Right forelimb (tissue), 1 donor: Measurements from ENCODE around the gene GHSR.
A peak's percentile ranks its signal among the peaks of the same experiment; 100 is the strongest.

Experiments
- DNase-seq: peaks from one replicate; pipeline ENCODE4 v3.0.0-alpha.2; 2018

GHSR gene

GRCh38 chr3:172447611-172448579 is at the start of gene GHSR:
TSS of gene GHSR (minus strand) at chr3:172448456. CDS start at chr3:172448413, 43 bp downstream.
- no peak for DNase-seq

GRCh38 chr3:172490198-172490669 is 42.0 kb upstream of the GHSR start:
- peak; percentile 74 for DNase-seq

GRCh38 chr3:172478116-172478515 is 29.9 kb upstream of the GHSR start:
- no peak for DNase-seq

- no peak for DNase-seq
Measured at GRCh38 chr3:172476347-172476746, 28.1 kb upstream of the GHSR start.

GRCh38 chr3:172475703-172476102 is 27.4 kb upstream of the GHSR start:
- no peak for DNase-seq

GRCh38 chr3:172471903-172472302 is 23.6 kb upstream of the GHSR start:
- DNase-seq: no peak

- no peak for DNase-seq
Measured at GRCh38 chr3:172470588-172470987, 22.3 kb upstream of the GHSR start.

- no peak for DNase-seq
Measured at GRCh38 chr3:172467170-172467824, 19.0 kb upstream of the GHSR start.

GRCh38 chr3:172466553-172467130 is 18.4 kb upstream of the GHSR start:
- no peak for DNase-seq

- no peak for DNase-seq
Measured at GRCh38 chr3:172465281-172465680, 17.0 kb upstream of the GHSR start.

GRCh38 chr3:172464306-172464705 is 16.1 kb upstream of the GHSR start:
- DNase-seq: no peak

GRCh38 chr3:172461530-172462138 is 13.4 kb upstream of the GHSR start:
- DNase-seq: no peak

- DNase-seq: no peak
Measured at GRCh38 chr3:172456404-172456803, 8.1 kb upstream of the GHSR start.

- DNase-seq: no peak
Measured at GRCh38 chr3:172454180-172454579, 5.9 kb upstream of the GHSR start.

- peak; percentile 71 for DNase-seq
Measured at GRCh38 chr3:172449466-172450149, 1.4 kb upstream of the GHSR start.

- no peak for DNase-seq
Measured at GRCh38 chr3:172448661-172449465, 607 bp upstream of the GHSR start.

- no peak for DNase-seq
Measured at GRCh38 chr3:172446198-172446597, 2.1 kb downstream of the GHSR start.

GRCh38 chr3:172444821-172445220 is 3.4 kb downstream of the GHSR start:
- no peak for DNase-seq

GRCh38 chr3:172442606-172443005 is 5.7 kb downstream of the GHSR start:
- DNase-seq: no peak

GRCh38 chr3:172441581-172441980 is 6.7 kb downstream of the GHSR start:
- DNase-seq: no peak

GRCh38 chr3:172438186-172438585 is 10.1 kb downstream of the GHSR start:
- DNase-seq: no peak

GRCh38 chr3:172437713-172438112 is 10.5 kb downstream of the GHSR start:
- DNase-seq: no peak
